Endothelial cell of umbilical vein (primary cell): ENCODE results near the gene FOXL1. TPM values are rescaled to one million over a fixed set of nuclear protein-coding genes. Genes with fewer than 3 reads are reported as not detected.

ENCODE experiments used
- BruUV-seq: library from RNA; stranded (reverse); fragments of 400-500 nt; replicated peaks from 2 replicates; lab custom pipeline; 2021; lab: Mats Ljungman, UMichigan
- CTCF ChIA-PET: fragments of 300-600, 350-600 bp; sonication (Branson Sonifier 250); formaldehyde crosslinking; loops from one replicate; lab custom pipeline; 2021; ENCODE audit warnings: antibody characterized with exemption, inconsistent platforms; lab: Charles Lee
- POLR2A ChIA-PET: fragments of 300-600, 350-600 bp; sonication (Branson Sonifier 250); formaldehyde crosslinking; loops from one replicate; lab custom pipeline; 2021; ENCODE audit warnings: antibody characterized with exemption, inconsistent platforms; lab: Charles Lee
- DNase-seq: peaks from one replicate; pipeline ENCODE4 v3.0.0-alpha.2; 2011; ENCODE audit warnings: low read depth, low spot score
- FAIRE-seq: peaks from 2 replicates; lab custom pipeline; 2011; peaks lifted over from hg19 to GRCh38; lab: Jason Lieb, UNC
- H2AFZ ChIP-seq: 2 replicates; pipeline ENCODE4 v1.6.0; 2012; ENCODE audit warnings: low read depth, low read length, control low read depth, inconsistent platforms
- H3K27ac ChIP-seq: 2 replicates; pipeline ENCODE4 v1.5.1; 2011; ENCODE audit warnings: low read depth, mild to moderate bottlenecking, control low read depth, low read length, moderate library complexity; ENCODE audit not compliant: insufficient read depth
- H3K27me3 ChIP-seq, 2 experiments: 2 replicates each; pipeline versions ENCODE4 v1.6.0 to v1.6.1; 2011; ENCODE audit warnings: low read length in 2 of 2, mixed read lengths in 1 of 2; ENCODE audit not compliant: control insufficient read depth in 2 of 2, insufficient read depth in 2 of 2
- H3K36me3 ChIP-seq, 2 experiments: 2 replicates in 1 of 2; 3 replicates in 1 of 2; pipeline ENCODE4 v1.5.1; 2011; ENCODE audit warnings: low read length in 2 of 2, mild to moderate bottlenecking in 1 of 2, moderate library complexity in 1 of 2; ENCODE audit not compliant: control insufficient read depth in 2 of 2, insufficient read depth in 2 of 2; ENCODE audit errors: extremely low read depth in 1 of 2
- H3K4me1 ChIP-seq: 3 replicates; pipeline ENCODE4 v1.5.1; 2011; ENCODE audit warnings: mild to moderate bottlenecking, low read length; ENCODE audit not compliant: control insufficient read depth, insufficient read depth; ENCODE audit errors: extremely low read depth
- H3K4me2 ChIP-seq: 2 replicates; pipeline ENCODE4 v1.6.1; 2011; ENCODE audit warnings: low read length, control low read depth, mixed read lengths; ENCODE audit not compliant: insufficient read depth
- H3K4me3 ChIP-seq, 3 experiments: fragments of 200-600 bp in 1 of 3; sonication (generic), shearing (Covaris generic) in 1 of 3; replicated peaks in 1 of 3; 2 replicates each; pipeline ENCODE4 v1.5.1; 2011 to 2016; ENCODE audit warnings: control low read depth in 3 of 3, low read length in 3 of 3, mild to moderate bottlenecking in 2 of 3, inconsistent platforms in 1 of 3, low read depth in 1 of 3, moderate library complexity in 1 of 3; ENCODE audit not compliant: insufficient read depth in 1 of 3
- H3K79me2 ChIP-seq: 2 replicates; pipeline ENCODE4 v1.6.0; 2012; ENCODE audit warnings: low read length, inconsistent platforms; ENCODE audit not compliant: control insufficient read depth, insufficient read depth
- H3K9ac ChIP-seq: replicated peaks from 2 replicates; pipeline ENCODE3; 2011; ENCODE audit warnings: low read length, control low read depth; ENCODE audit not compliant: insufficient read depth; ENCODE audit errors: extremely low read depth
- H3K9me1 ChIP-seq: replicated peaks from 3 replicates; pipeline ENCODE4 v1.6.0; 2011; ENCODE audit warnings: mild to moderate bottlenecking, low read length; ENCODE audit not compliant: control insufficient read depth, insufficient read depth; ENCODE audit errors: extremely low read depth
- H3K9me3 ChIP-seq: replicated peaks from 2 replicates; pipeline ENCODE4 v1.5.1; 2012; ENCODE audit warnings: low read length, inconsistent platforms; ENCODE audit not compliant: control insufficient read depth, insufficient read depth
- H4K20me1 ChIP-seq: replicated peaks from 2 replicates; pipeline ENCODE3; 2011; ENCODE audit warnings: mild to moderate bottlenecking, low read length; ENCODE audit not compliant: control insufficient read depth, insufficient read depth; ENCODE audit errors: extremely low read depth
- CTCF ChIP-seq, 2 donors: IDR thresholded peaks; 1 replicate in 1 of 2; 2 replicates in 1 of 2; pipeline ENCODE4 v1.5.1; 2011; ENCODE audit warnings: low read length in 2 of 2, mild to moderate bottlenecking in 2 of 2, moderate library complexity in 2 of 2, control low read depth in 1 of 2, inconsistent platforms in 1 of 2, low read depth in 1 of 2; ENCODE audit not compliant: insufficient read depth in 1 of 2; ENCODE audit errors: extremely low read depth in 1 of 2
- EZH2 ChIP-seq: IDR thresholded peaks from 2 replicates; pipeline ENCODE4 v1.6.1; 2012; ENCODE audit warnings: borderline replicate concordance, low read depth, mild to moderate bottlenecking, moderate library complexity, low read length, inconsistent platforms; ENCODE audit not compliant: severe bottlenecking
- FOS ChIP-seq: IDR thresholded peaks from 2 replicates; pipeline ENCODE4 v1.6.1; 2011; ENCODE audit warnings: mild to moderate bottlenecking, low read length, moderate library complexity, borderline replicate concordance; ENCODE audit not compliant: insufficient read depth
- GATA2 ChIP-seq: IDR thresholded peaks from 2 replicates; pipeline ENCODE4 v1.7.0; 2011; ENCODE audit warnings: low read depth, mild to moderate bottlenecking, moderate library complexity, mixed read lengths, low read length; ENCODE audit not compliant: insufficient read length, insufficient read depth
- JUN ChIP-seq: IDR thresholded peaks from 2 replicates; pipeline ENCODE4 v1.6.1; 2011; ENCODE audit warnings: borderline replicate concordance, low read depth; ENCODE audit not compliant: insufficient read length, insufficient read depth
- MAX ChIP-seq: IDR thresholded peaks from 2 replicates; pipeline ENCODE4 v1.6.1; 2011; ENCODE audit not compliant: insufficient read depth, insufficient read length
- MYC ChIP-seq: IDR thresholded peaks from one replicate; pipeline ENCODE4 v1.6.1; 2011; ENCODE audit warnings: mild to moderate bottlenecking, low read depth, low read length
- POLR2A ChIP-seq: IDR thresholded peaks from 2 replicates; pipeline ENCODE4 v1.6.1; 2012; ENCODE audit warnings: low read depth, mild to moderate bottlenecking, control low read depth, low read length
- POLR2AphosphoS5 ChIP-seq: IDR thresholded peaks from 2 replicates; pipeline ENCODE4 v1.6.1; 2012; ENCODE audit warnings: low read depth, mild to moderate bottlenecking, control low read depth, low read length, moderate library complexity; ENCODE audit not compliant: insufficient read depth
- dilution Hi-C: fragments of 300-500 bp; cut with MboI; formaldehyde crosslinking; loops from one replicate; pipeline ENCODE4 v1.15.0; 2019; ENCODE audit warnings: low sequenced_read_pairs; ENCODE audit not compliant: extremely low pct_ligation_motif_present
- intact Hi-C: fragments of 100-400 bp; cut with micrococcal nuclease; formaldehyde crosslinking; loops from one replicate; pipeline ENCODE4 v1.10.0; 2022
- polyA plus RNA-seq, 4 experiments: library from polyadenylated mRNA; depleted of rRNA in 3 of 4; stranded (reverse) in 3 of 4; unstranded in 1 of 4; fragments of >200 nt; gene quantifications; 2 replicates each; pipeline versions ENCODE4 v1.2.1 to v1.2.3, GENCODE V29; 2011 to 2012; ENCODE audit warnings: missing spikeins in 1 of 4
- total RNA-seq: library from RNA; stranded (reverse); gene quantifications from 2 replicates; pipeline ENCODE4 v1.2.3, GENCODE V29; 2021

Gene FOXL1
- total and polyA plus RNA-seq, 2 donors (not counting 3 experiments of a cell fraction or from before 2014, with no cell fraction given): 2.8 to 3.8 TPM

GRCh38 chr16:86581458-86581857 is 3.1 kb downstream of the FOXL1 start:
- FAIRE-seq (no peak), DNase-seq (no peak)
- no TSS peak for BruUV-seq
- H3K27ac ChIP-seq: no peak overlapping the region
- no peak overlapping the region for H3K4me3 ChIP-seq
- H3K4me1 ChIP-seq: peaks cover 36% of the 10 kb centered on the region
- intact Hi-C loops (no loop called here), dilution Hi-C loops (no loop called here)
- no peaks in the 10 kb centered on the region for H3K27me3 ChIP-seq
- H3K9me1 ChIP-seq: no peaks in the 10 kb centered on the region
- H3K4me2 ChIP-seq: no peak overlapping the region
- H3K9me3 ChIP-seq: no peaks in the 10 kb centered on the region
- H3K9ac ChIP-seq: no peak overlapping the region
- no peaks in the 10 kb centered on the region for H4K20me1 ChIP-seq
- ChIA-PET POLR2A (no interaction called here), CTCF (no interaction called here)
- H3K36me3 ChIP-seq: no peaks in the 10 kb centered on the region
- peaks cover 17% of the 10 kb centered on the region for H3K79me2 ChIP-seq
- H2AFZ ChIP-seq: no peak overlapping the region
- no peak for TF ChIP-seq EZH2
- no peak for TF ChIP-seq MYC
- TF ChIP-seq JUN: no peak
- no peak for TF ChIP-seq POLR2AphosphoS5
- no peak for TF ChIP-seq GATA2
- TF ChIP-seq MAX: no peak
- TF ChIP-seq POLR2A: no peak
- TF ChIP-seq CTCF (IDR thresholded peaks at IDR 0.05; ENCODE audit: extremely low read depth in 1 of 2, insufficient read depth in 1 of 2, low read depth in 1 of 2, low read length in 2 of 2): no peak
- no peak for TF ChIP-seq FOS
